OCI-LY3 (cell line): ENCODE measurements around the gene BARX2.

Source experiments
- H2AFZ ChIP-seq: fragments of 200-600, 300-600 bp; shearing (Covaris generic); 2 replicates; pipeline ENCODE4 v1.6.0; 2014; ENCODE audit warnings: antibody characterized with exemption, low read depth, low read length
- H3K27ac ChIP-seq: fragments of 200-600, 300-600 bp; sonication (generic); 2 replicates; pipeline ENCODE4 v1.5.1; 2014; ENCODE audit warnings: mild to moderate bottlenecking, low read length, moderate library complexity, mixed read lengths
- H3K27me3 ChIP-seq: fragments of 200-600, 300-600 bp; sonication (generic); 2 replicates; pipeline ENCODE4 v1.6.1; 2014; ENCODE audit warnings: low read depth, low read length, mixed read lengths
- H3K36me3 ChIP-seq: fragments of 200-600, 300-600 bp; sonication (generic); replicated peaks from 2 replicates; pipeline ENCODE3; 2014; ENCODE audit warnings: low read depth, low read length, mixed read lengths
- H3K4me1 ChIP-seq: fragments of 300-600, 200-600 bp; sonication (generic); 2 replicates; pipeline ENCODE4 v1.6.1; 2014; ENCODE audit warnings: low read length, mixed read lengths
- H3K4me2 ChIP-seq: fragments of 200-600, 300-600 bp; sonication (generic); 2 replicates; pipeline ENCODE4 v1.6.1; 2014; ENCODE audit warnings: low read length, mixed read lengths
- H3K4me3 ChIP-seq: fragments of 300-600, 200-600 bp; sonication (generic); 2 replicates; pipeline ENCODE4 v1.5.1; 2014; ENCODE audit warnings: antibody characterized with exemption, mild to moderate bottlenecking, low read length, moderate library complexity
- H3K79me2 ChIP-seq: fragments of 300-600, 200-600 bp; shearing (Covaris generic); 2 replicates; pipeline ENCODE4 v1.6.1; 2014; ENCODE audit warnings: mild to moderate bottlenecking, low read length, mixed read lengths
- H3K9ac ChIP-seq: fragments of 300-600, 200-600 bp; shearing (Covaris generic); 2 replicates; pipeline ENCODE4 v1.6.0; 2014; ENCODE audit warnings: mild to moderate bottlenecking, low read length, moderate library complexity
- H3K9me3 ChIP-seq: fragments of 200-600, 300-600 bp; shearing (Covaris generic); 2 replicates; pipeline ENCODE4 v1.6.1; 2014; ENCODE audit warnings: low read length, mixed read lengths; ENCODE audit not compliant: insufficient read depth
- H4K20me1 ChIP-seq: fragments of 200-600, 300-600 bp; sonication (generic); 2 replicates; pipeline ENCODE4 v1.6.1; 2016; ENCODE audit warnings: low read length, mixed read lengths; ENCODE audit not compliant: insufficient read depth
- CTCF ChIP-seq: fragments of 200-600, 300-600 bp; sonication (generic); IDR thresholded peaks from 2 replicates; pipeline ENCODE4 v1.5.1; 2014; ENCODE audit warnings: antibody characterized with exemption, low read length, low read depth
- EZH2phosphoT487 ChIP-seq: fragments of 200-600 bp; shearing (Covaris generic); IDR thresholded peaks from 2 replicates; pipeline ENCODE4 v1.6.1; 2018; ENCODE audit warnings: antibody characterized with exemption, mixed run types, low read depth

BARX2 gene

GRCh38 chr11:129455756-129456655, 80.4 kb downstream of the BARX2 start:
- no peak for TF ChIP-seq CTCF
- TF ChIP-seq EZH2phosphoT487: no peak
- Histone ChIP-seq H3K4me2 (no peak overlapping the region), H3K79me2 (no peaks in the 10 kb centered on the region), H3K4me1 (no peaks in the 10 kb centered on the region), H2AFZ (no peak overlapping the region), H3K36me3 (no peaks in the 10 kb centered on the region), H3K9ac (no peak overlapping the region), H3K9me3 (no peaks in the 10 kb centered on the region), H4K20me1 (no peaks in the 10 kb centered on the region), H3K27ac (no peak overlapping the region), H3K4me3 (no peak overlapping the region), H3K27me3 (no peaks in the 10 kb centered on the region)

- Histone ChIP-seq H3K4me2 (no peak overlapping the region), H3K4me3 (no peak overlapping the region), H3K9me3 (no peaks in the 10 kb centered on the region), H3K79me2 (no peaks in the 10 kb centered on the region), H3K27ac (no peak overlapping the region), H3K36me3 (no peaks in the 10 kb centered on the region), H3K27me3 (no peaks in the 10 kb centered on the region), H2AFZ (no peak overlapping the region), H3K9ac (no peak overlapping the region), H4K20me1 (no peaks in the 10 kb centered on the region), H3K4me1 (no peaks in the 10 kb centered on the region)
- TF ChIP-seq EZH2phosphoT487 (no peak), CTCF (no peak)
Measured at GRCh38 chr11:129457321-129457720, 81.7 kb downstream of the BARX2 start.

- Histone ChIP-seq H3K9me3 (no peaks in the 10 kb centered on the region), H4K20me1 (no peaks in the 10 kb centered on the region)
- TF ChIP-seq EZH2phosphoT487 (no peak), CTCF (no peak)
Measured at GRCh38 chr11:129458278-129458677, 82.6 kb downstream of the BARX2 start.

GRCh38 chr11:129458756-129459535, 83.3 kb downstream of the BARX2 start:
- no peak overlapping the region for H3K4me2 ChIP-seq
- H3K9ac ChIP-seq: no peak overlapping the region
- TF ChIP-seq CTCF (no peak), EZH2phosphoT487 (no peak)
- H3K4me3 ChIP-seq: no peak overlapping the region
- H3K36me3 ChIP-seq: no peaks in the 10 kb centered on the region
- H3K79me2 ChIP-seq: no peaks in the 10 kb centered on the region
- no peaks in the 10 kb centered on the region for H3K4me1 ChIP-seq
- H3K27me3 ChIP-seq: no peaks in the 10 kb centered on the region
- no peak overlapping the region for H2AFZ ChIP-seq
- H3K9me3 ChIP-seq: no peaks in the 10 kb centered on the region
- H3K27ac ChIP-seq: no peak overlapping the region
- no peaks in the 10 kb centered on the region for H4K20me1 ChIP-seq

More at GRCh38 chr11:129458278-129458677, 82.6 kb downstream of the BARX2 start:
- Histone ChIP-seq H3K4me3 (no peak overlapping the region), H3K36me3 (no peaks in the 10 kb centered on the region), H3K27ac (no peak overlapping the region), H3K4me1 (no peaks in the 10 kb centered on the region), H3K27me3 (no peaks in the 10 kb centered on the region), H3K4me2 (no peak overlapping the region), H3K9ac (no peak overlapping the region), H2AFZ (no peak overlapping the region), H3K79me2 (no peaks in the 10 kb centered on the region)
